PC-9 (cell line): ENCODE data around the gene UNC5C.

Experiments used
- EZH2 ChIP-seq: fragments of 200-600 bp; sonication (generic); IDR thresholded peaks from 2 replicates; pipeline ENCODE4 v1.8.0; 2017; ENCODE audit warnings: antibody characterized with exemption, low read depth
- TF ChIP-seq, protein P1 (sequence below): fragments of 200-600 bp; sonication (generic); conservative IDR thresholded peaks from 2 replicates; pipeline ENCODE4 v1.6.1; 2017; ENCODE audit warnings: mixed run types, antibody characterized with exemption, mild to moderate bottlenecking, moderate library complexity

DNA sequence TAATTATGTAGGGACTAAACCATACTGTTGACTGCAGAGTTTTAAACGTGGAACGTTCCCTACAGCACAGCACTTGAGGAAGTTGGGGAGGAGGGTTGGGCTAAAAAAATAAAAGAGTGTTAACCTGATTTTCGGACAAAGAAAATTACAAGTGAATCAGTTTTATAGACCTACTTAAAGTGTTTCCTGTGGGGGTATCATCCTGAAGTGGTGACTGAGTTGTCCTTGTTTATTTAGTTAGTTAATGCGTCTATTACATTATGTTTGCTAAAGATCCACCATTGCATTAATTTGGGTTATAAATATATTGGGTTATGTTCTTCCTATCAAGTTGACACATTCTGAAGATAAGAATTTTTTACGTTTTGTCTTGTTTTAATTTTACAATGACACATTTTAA, 14.7 kb downstream of the UNC5C start:
- TF ChIP-seq, protein P1, sequence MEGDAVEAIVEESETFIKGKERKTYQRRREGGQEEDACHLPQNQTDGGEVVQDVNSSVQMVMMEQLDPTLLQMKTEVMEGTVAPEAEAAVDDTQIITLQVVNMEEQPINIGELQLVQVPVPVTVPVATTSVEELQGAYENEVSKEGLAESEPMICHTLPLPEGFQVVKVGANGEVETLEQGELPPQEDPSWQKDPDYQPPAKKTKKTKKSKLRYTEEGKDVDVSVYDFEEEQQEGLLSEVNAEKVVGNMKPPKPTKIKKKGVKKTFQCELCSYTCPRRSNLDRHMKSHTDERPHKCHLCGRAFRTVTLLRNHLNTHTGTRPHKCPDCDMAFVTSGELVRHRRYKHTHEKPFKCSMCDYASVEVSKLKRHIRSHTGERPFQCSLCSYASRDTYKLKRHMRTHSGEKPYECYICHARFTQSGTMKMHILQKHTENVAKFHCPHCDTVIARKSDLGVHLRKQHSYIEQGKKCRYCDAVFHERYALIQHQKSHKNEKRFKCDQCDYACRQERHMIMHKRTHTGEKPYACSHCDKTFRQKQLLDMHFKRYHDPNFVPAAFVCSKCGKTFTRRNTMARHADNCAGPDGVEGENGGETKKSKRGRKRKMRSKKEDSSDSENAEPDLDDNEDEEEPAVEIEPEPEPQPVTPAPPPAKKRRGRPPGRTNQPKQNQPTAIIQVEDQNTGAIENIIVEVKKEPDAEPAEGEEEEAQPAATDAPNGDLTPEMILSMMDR, result no peak
- no peak for TF ChIP-seq EZH2
